ENCODE results near the gene CFC1.
"Not testable (repeated sequence)": the region's sequence is repeated elsewhere in the genome, so short reads cannot be mapped to it uniquely, and the experiment has no call there.

Gene CFC1

GRCh38 chr2:130599393-130599792, at the start of gene CFC1:
TSS of gene CFC1 (minus strand) at chr2:130599575. CDS start at chr2:130599287, 288 bp downstream.
- H3K27ac ChIP-seq, result not testable (repeated sequence)

- H3K27ac ChIP-seq, result not testable (repeated sequence)
Measured at GRCh38 chr2:130641688-130642087, 42.3 kb upstream of the CFC1 start.

- not testable (repeated sequence) for H3K27ac ChIP-seq
Measured at GRCh38 chr2:130638973-130639372, 39.6 kb upstream of the CFC1 start.

- not testable (repeated sequence) for H3K27ac ChIP-seq
Measured at GRCh38 chr2:130628784-130629475, 29.6 kb upstream of the CFC1 start.

- H3K27ac ChIP-seq, result not testable (repeated sequence)
Measured at GRCh38 chr2:130611140-130611539, 11.8 kb upstream of the CFC1 start, which contains the start of gene POTEJ. TSS of gene POTEJ (plus strand) at chr2:130611440. CDS start at chr2:130611533, 93 bp downstream.

GRCh38 chr2:130610486-130610885, 11.1 kb upstream of the CFC1 start:
- not testable (repeated sequence) for H3K27ac ChIP-seq

- not testable (repeated sequence) for H3K27ac ChIP-seq
Measured at GRCh38 chr2:130609002-130609920, 9.9 kb upstream of the CFC1 start.

GRCh38 chr2:130608276-130609001, 9.1 kb upstream of the CFC1 start:
- not testable (repeated sequence) for H3K27ac ChIP-seq

- H3K27ac ChIP-seq, result not testable (repeated sequence)
Measured at GRCh38 chr2:130601648-130602302, 2.4 kb upstream of the CFC1 start.

GRCh38 chr2:130599926-130600325, 551 bp upstream of the CFC1 start:
- H3K27ac ChIP-seq, result not testable (repeated sequence)

- H3K27ac ChIP-seq, result not testable (repeated sequence)
Measured at GRCh38 chr2:130598463-130598862, 912 bp downstream of the CFC1 start.

- not testable (repeated sequence) for H3K27ac ChIP-seq
Measured at GRCh38 chr2:130597994-130598393, 1.4 kb downstream of the CFC1 start.

- H3K27ac ChIP-seq, result not testable (repeated sequence)
Measured at GRCh38 chr2:130596757-130597156, 2.6 kb downstream of the CFC1 start.

- not testable (repeated sequence) for H3K27ac ChIP-seq
Measured at GRCh38 chr2:130594011-130594410, 5.4 kb downstream of the CFC1 start.

- H3K27ac ChIP-seq, result not testable (repeated sequence)
Measured at GRCh38 chr2:130592791-130593414, 6.5 kb downstream of the CFC1 start.

- not testable (repeated sequence) for H3K27ac ChIP-seq
Measured at GRCh38 chr2:130590842-130591359, 8.5 kb downstream of the CFC1 start.

- H3K27ac ChIP-seq, result not testable (repeated sequence)
Measured at GRCh38 chr2:130590170-130590841, 9.1 kb downstream of the CFC1 start.

- H3K27ac ChIP-seq, result not testable (repeated sequence)
Measured at GRCh38 chr2:130588688-130589458, 10.5 kb downstream of the CFC1 start.

GRCh38 chr2:130584726-130585125, 14.6 kb downstream of the CFC1 start:
- not testable (repeated sequence) for H3K27ac ChIP-seq

- H3K27ac ChIP-seq, result not testable (repeated sequence)
Measured at GRCh38 chr2:130583582-130583981, 15.8 kb downstream of the CFC1 start.

Data from VCaP (cell line).